Subcutaneous adipose tissue (tissue), 4 donors: ENCODE measurements around the gene ASMTL. TPM values are rescaled to one million over a fixed set of nuclear protein-coding genes. Genes with fewer than 3 reads are reported as not detected.

ENCODE experiments used
- total RNA-seq, 4 donors: library from RNA; depleted of rRNA; stranded (reverse); fragments of >200 nt; gene quantifications; one replicate each; pipeline ENCODE4 v1.1.0, GENCODE V29; 2016
- TF ChIP-seq, protein P1 (sequence below): fragments of 450-650 bp; IDR thresholded peaks from one replicate; pipeline ENCODE4 v1.5.1; 2016; ENCODE audit warnings: low read depth, mild to moderate bottlenecking, control low read depth, antibody characterized with exemption, moderate library complexity

ASMTL gene, protein sequence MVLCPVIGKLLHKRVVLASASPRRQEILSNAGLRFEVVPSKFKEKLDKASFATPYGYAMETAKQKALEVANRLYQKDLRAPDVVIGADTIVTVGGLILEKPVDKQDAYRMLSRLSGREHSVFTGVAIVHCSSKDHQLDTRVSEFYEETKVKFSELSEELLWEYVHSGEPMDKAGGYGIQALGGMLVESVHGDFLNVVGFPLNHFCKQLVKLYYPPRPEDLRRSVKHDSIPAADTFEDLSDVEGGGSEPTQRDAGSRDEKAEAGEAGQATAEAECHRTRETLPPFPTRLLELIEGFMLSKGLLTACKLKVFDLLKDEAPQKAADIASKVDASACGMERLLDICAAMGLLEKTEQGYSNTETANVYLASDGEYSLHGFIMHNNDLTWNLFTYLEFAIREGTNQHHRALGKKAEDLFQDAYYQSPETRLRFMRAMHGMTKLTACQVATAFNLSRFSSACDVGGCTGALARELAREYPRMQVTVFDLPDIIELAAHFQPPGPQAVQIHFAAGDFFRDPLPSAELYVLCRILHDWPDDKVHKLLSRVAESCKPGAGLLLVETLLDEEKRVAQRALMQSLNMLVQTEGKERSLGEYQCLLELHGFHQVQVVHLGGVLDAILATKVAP
- 10 to 100 TPM; 13.4 to 31.5 (median 24.5) TPM for total RNA-seq

DNA sequence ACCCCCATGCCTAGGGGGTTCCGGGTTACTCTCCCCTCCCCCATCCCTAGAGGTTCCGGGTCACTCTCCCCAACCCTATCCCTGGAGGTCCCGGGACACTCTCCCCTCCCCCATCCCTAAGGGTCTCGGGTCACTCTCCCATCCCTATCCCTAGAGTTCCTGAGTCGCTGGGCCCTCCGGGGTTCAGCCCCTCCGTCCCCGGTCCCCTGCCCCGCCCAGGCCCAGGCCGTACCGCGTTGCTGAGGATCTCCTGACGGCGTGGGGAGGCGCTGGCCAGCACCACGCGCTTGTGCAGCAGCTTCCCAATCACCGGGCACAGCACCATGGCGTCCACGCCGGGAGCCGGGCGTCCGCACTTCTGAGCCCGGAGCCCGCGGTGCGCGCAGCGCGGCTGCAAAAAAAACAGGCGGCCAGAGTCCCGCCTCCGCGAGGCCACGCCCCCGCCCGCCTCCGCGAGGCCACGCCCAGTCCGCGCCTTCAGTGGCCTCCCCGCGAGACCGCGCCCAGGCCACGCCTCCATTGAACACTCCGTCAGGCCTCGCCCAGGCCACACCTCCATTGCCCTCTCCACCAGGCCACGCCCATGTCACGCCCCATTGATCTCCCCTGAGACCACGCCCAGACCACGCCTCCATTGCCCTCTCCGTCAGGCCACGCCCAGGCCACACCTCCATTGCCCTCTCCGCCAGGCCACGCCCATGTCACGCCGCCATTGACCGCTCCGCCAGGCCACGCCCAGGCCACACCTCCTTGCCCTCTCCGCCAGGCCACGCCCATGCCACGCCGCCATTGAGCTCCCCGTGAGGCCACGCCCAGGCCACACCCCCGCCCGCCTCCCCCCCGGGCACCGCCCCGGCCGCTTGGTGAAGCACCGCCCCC is at the start of gene ASMTL:
Gene ASMTL (minus strand): TSS at position 394 of the 879 bp plus-strand sequence. CDS start 69 bp downstream, at position 325.
- TF ChIP-seq, protein P1, sequence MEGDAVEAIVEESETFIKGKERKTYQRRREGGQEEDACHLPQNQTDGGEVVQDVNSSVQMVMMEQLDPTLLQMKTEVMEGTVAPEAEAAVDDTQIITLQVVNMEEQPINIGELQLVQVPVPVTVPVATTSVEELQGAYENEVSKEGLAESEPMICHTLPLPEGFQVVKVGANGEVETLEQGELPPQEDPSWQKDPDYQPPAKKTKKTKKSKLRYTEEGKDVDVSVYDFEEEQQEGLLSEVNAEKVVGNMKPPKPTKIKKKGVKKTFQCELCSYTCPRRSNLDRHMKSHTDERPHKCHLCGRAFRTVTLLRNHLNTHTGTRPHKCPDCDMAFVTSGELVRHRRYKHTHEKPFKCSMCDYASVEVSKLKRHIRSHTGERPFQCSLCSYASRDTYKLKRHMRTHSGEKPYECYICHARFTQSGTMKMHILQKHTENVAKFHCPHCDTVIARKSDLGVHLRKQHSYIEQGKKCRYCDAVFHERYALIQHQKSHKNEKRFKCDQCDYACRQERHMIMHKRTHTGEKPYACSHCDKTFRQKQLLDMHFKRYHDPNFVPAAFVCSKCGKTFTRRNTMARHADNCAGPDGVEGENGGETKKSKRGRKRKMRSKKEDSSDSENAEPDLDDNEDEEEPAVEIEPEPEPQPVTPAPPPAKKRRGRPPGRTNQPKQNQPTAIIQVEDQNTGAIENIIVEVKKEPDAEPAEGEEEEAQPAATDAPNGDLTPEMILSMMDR = no peak

DNA sequence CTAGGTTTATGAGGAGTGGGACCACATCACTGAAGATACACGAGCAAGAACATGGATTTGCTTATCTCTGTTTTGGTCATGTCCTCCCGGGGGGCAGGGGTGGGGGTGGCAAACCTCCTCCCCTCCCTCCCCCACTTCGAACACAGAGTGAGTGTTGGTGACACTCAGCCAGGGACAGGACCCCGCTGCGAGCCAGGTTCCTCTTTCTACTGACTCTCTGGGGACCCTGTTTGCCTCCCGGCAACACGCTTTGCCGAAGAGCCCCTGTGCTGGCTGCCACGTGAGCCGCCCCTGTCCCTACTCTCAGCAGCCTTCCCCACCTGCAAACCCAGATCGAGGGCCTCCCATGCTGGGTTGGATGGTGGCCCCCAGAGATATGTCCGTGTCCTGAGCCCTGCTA is 49.5 kb upstream of the ASMTL start:
- TF ChIP-seq, protein P1 = no peak

DNA sequence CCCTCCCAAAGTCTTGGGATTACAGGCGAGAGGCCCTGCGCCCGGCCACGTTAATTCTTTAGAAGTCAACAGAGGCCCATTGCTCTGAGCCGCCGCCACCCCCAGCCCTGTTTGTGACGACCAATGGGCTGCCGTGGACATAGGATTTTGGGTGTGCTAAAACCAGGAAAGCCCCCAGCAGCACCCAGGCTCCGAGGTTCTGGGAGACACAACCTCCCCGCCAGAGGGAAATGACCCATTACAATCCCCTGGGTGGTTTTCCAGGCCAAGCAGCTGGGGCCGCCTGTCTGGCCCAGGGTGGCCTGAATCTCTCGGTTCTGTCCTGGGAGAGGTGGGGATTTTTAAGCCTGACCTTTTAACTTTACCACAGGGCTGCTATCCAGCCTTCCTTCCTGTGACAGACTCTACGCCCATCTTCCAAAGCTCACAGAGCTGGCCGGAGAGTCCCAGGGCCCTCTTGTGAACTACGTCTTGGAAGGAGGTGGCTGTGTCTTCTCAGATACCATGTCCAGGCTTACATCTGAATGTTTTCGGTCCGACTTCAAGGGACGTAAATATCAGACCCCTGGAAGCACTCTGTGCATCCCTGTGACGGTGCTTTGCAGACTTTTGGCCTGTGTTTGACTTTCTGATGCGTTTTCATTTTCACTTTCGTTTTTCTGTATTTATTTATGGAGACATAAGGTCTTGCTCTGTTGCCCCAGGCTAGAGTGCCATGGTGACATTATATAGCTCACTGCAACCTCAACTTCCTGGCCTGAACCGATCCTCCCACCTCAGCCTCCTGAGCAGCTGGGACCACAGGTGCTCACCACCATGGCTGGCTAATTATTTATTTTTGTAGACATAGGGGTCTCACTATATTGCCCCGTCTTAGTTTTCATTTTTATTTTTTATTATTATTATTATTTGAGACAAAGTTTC is 48.3 kb upstream of the ASMTL start:
- TF ChIP-seq, protein P1 = no peak

DNA sequence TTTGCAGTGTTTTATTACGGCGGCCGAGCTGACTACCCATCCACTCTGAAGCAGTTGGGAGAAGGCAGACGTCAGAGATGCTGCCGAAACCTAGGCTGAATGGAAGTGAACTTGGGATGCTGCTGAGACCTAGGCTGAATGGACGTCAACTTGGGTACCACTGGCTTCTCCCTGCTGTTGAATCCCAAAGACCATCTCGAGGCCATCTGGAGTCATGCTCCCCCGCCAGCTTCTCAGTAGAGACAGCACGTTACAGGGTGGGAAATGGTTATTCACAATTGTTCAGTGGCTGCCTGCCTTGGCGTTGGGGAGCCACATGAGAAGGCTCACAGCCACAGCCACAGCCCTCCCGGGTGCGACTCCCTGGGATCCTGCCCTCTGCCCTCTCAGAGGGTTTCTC is 43.4 kb upstream of the ASMTL start:
- TF ChIP-seq, protein P1 = no peak

DNA sequence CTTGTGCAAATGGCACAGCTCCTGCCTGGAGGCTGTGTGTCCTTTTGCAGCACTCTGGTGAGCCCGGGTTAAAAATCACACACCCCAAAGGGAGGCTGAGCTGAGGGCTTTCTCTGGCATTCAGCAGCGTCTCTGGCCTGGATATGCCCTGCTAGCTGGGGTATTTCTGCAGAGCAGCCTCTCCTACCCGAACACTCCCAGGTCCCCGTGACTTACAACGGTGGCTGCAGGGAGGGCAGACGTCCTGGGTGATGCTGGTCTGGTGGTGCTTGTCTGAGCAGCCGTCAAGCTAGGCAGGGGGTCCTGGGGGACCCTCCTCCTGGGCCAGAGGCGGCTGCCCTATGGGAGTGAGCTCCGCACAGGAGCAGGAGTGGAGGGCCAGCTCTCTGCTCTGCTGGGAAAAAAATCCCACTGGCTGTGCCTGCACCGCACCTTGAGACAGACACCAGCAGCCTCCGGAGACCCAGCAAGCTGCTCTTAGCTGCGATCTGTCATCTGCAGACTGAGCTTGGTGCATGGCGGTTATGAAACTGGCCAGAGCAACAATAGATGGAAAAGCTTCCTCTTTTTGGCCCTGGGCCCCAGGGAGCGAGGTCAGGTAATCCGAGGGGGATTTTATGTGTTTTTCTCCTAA is 41.3 kb upstream of the ASMTL start:
- TF ChIP-seq, protein P1 = no peak

DNA sequence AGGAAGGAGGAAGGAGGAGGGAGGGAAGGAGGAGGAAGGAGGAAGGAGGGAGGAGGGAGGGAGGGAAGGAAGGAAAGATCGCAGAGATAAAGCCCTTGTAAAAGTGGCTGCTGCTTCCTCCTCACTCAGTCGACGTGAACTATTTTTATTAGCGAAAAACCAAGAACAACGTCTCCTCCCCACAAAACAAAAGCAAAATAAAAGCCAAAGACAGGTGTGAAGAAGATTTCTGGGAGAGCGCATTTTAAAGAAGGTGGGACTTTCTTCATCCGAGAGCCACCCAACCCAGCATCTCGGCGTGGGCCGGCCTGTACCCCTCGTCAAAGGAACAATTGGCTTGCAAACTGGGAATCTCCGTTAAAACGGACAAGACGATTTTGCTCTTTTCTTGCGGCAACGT is 40.7 kb upstream of the ASMTL start:
- TF ChIP-seq, protein P1 = no peak
